ENCODE data around the gene MFRP. TPM values are rescaled to one million over a fixed set of nuclear protein-coding genes. Genes with fewer than 3 reads are reported as not detected.

The MFRP gene
- total and polyA plus RNA-seq, 3 donors from 2014 or later = not detected

DNA sequence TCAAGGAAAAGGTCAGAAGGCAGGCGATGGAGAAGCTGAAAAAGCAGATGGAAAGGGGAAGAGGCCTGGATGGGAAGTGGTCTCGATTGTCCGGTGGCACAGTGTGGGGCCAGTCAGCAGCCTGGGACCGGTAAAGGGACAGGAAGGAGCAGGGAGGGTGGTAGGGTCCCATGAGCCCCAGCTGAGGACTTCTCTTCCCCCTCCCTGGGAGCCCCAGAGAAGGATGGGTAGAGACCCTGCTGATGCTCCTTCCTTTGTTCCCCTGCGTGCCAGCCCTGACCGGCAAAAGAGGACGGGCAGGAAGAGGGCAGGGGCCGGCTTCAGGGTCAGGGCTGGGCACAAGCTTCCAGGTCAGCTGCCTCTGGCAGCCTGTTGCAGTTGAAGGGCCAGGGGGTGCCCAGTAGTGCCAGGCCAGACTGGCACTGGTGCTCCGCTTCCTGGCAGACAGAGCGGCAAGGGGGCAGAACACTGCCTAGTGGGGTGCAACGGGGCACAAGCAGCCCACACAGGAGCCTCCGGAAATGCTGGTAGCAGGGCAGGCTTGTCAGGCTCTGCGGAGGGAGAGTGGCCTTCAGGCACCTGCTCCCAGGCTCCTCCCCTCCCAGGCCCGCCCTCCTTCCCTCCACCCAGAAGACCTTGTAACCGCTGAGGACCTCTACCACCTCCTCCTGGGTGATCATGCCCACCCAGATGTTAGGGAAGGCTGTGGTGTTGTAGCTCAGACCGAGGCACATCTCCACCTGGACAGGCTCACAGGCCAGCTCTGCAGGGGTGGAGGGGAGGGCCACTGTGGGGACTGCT is 5.1 kb downstream of the MFRP start:
- intact Hi-C loops (cut with DNase I; ENCODE audit: low total_unique reads) = no loop called here

GRCh38 chr11:119340335-119341221 is 5.9 kb downstream of the MFRP start, which contains the start of gene C1QTNF5:
C1QTNF5 (minus strand) TSS chr11:119340883; CDS start chr11:119340397, 486 bp downstream.
- Histone ChIP-seq H3K36me3 (ENCODE audit: low read depth, missing control alignments) (no peaks in the 10 kb centered on the region), H3K27ac (peak within 1 kb of the TSS; percentile 59 to 73), H3K9me3 (no peaks in the 10 kb centered on the region), H3K4me1 (peaks cover 25% of the 10 kb centered on the region), H3K4me3 (peak within 1 kb of the TSS; percentile 50 to 58), H3K27me3 (no peaks in the 10 kb centered on the region)
- DNase-seq = peak; percentile 80
- intact Hi-C loops (cut with DNase I; ENCODE audit: low total_unique reads) = no loop called here
- WGBS, 2 donors = 1 to 3% methylated on average over 11 to 44 of the region's 53 CpGs
- TF ChIP-seq CTCF (IDR thresholded peaks at IDR 0.05) = no peak
- TF ChIP-seq POLR2A (IDR thresholded peaks at IDR 0.05) = no peak

More for the DNA sequence above, 5.1 kb downstream of the MFRP start:
- no peak for TF ChIP-seq POLR2A (IDR thresholded peaks at IDR 0.05)
- TF ChIP-seq CTCF (IDR thresholded peaks at IDR 0.05) = no peak
- Histone ChIP-seq H3K9me3 (no peaks in the 10 kb centered on the region), H3K27me3 (no peaks in the 10 kb centered on the region), H3K4me1 (peaks cover 25% of the 10 kb centered on the region), H3K27ac (no peak overlapping the region), H3K4me3 (no peak overlapping the region), H3K36me3 (ENCODE audit: low read depth, missing control alignments) (no peaks in the 10 kb centered on the region)
- 47 to 65% methylated on average over 11 to 15 of the region's 16 CpGs for WGBS, 2 donors
- DNase-seq = no peak

- intact Hi-C loops (cut with DNase I; ENCODE audit: low total_unique reads) = no loop called here
- H3K36me3 ChIP-seq (ENCODE audit: low read depth, missing control alignments) = no peaks in the 10 kb centered on the region
- peaks cover 32% of the 10 kb centered on the region for H3K4me1 ChIP-seq
- H3K4me3 ChIP-seq = peak overlapping the region; percentile 50 to 58
- TF ChIP-seq POLR2A (IDR thresholded peaks at IDR 0.05) (no peak), CTCF (IDR thresholded peaks at IDR 0.05) (peak; percentile 83 to 90 (median 87))
- H3K27me3 ChIP-seq = no peaks in the 10 kb centered on the region
- H3K9me3 ChIP-seq = no peaks in the 10 kb centered on the region
- WGBS, 2 donors = 2 to 13% methylated on average over 22 to 32 of the region's 86 CpGs
- DNase-seq = peak; percentile 79
- H3K27ac ChIP-seq = peak overlapping the region; percentile 59 to 73
These were observed 6.7 kb downstream of the MFRP start for GRCh38 chr11:119339589-119340334.

- intact Hi-C loops (cut with DNase I; ENCODE audit: low total_unique reads) = no loop called here
- Histone ChIP-seq H3K4me3 (peak overlapping the region; percentile 50 to 58), H3K4me1 (peaks cover 32% of the 10 kb centered on the region), H3K9me3 (no peaks in the 10 kb centered on the region), H3K27ac (no peak overlapping the region), H3K36me3 (ENCODE audit: low read depth, missing control alignments) (no peaks in the 10 kb centered on the region), H3K27me3 (no peaks in the 10 kb centered on the region)
- no peak for DNase-seq
- 37 to 46% methylated on average over 6 to 10 of the region's 11 CpGs for WGBS, 2 donors
- TF ChIP-seq POLR2A (IDR thresholded peaks at IDR 0.05) = no peak
- TF ChIP-seq CTCF (IDR thresholded peaks at IDR 0.05) = no peak
These were observed 7.4 kb downstream of the MFRP start for GRCh38 chr11:119338965-119339588.

Measured in testis (tissue), 3 donors.